ENCODE data around the gene CALN1.

Gene CALN1

DNA sequence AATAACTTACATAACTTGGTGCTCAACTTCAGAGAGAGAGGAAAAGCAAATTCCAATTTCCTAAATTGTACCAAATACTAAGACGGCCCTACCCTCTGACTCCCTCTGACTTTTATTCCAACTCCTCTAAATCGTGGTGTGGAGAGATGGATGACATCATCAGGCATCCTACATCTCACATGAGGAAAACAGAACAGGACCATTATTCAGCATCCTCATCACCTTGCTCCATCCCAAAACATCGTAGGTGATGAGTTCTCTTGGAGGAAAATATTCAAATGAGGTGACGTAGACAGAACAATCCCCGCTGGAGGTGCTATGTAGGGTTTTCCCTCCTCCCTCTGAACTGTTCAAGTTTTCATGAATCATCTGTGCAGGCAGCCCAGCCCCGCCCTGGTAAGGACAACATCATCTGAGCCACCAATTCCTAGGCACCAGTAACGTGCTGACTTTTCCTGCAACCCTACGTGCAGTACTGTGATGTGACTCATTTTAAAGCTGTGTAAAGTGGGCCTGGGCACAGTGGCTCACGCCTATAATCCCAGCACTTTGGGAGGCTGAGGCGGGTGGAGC, 167.2 kb downstream of the CALN1 start:
- TF ChIP-seq, protein P1, sequence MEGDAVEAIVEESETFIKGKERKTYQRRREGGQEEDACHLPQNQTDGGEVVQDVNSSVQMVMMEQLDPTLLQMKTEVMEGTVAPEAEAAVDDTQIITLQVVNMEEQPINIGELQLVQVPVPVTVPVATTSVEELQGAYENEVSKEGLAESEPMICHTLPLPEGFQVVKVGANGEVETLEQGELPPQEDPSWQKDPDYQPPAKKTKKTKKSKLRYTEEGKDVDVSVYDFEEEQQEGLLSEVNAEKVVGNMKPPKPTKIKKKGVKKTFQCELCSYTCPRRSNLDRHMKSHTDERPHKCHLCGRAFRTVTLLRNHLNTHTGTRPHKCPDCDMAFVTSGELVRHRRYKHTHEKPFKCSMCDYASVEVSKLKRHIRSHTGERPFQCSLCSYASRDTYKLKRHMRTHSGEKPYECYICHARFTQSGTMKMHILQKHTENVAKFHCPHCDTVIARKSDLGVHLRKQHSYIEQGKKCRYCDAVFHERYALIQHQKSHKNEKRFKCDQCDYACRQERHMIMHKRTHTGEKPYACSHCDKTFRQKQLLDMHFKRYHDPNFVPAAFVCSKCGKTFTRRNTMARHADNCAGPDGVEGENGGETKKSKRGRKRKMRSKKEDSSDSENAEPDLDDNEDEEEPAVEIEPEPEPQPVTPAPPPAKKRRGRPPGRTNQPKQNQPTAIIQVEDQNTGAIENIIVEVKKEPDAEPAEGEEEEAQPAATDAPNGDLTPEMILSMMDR (IDR thresholded peaks at IDR 0.05; ENCODE audit: low read depth, low read length, missing control alignments): no peak
- DNase-seq (ENCODE audit: low read depth): no peak
- H3K4me3 ChIP-seq (ENCODE audit: low read depth, low read length): no peak overlapping the region

DNA sequence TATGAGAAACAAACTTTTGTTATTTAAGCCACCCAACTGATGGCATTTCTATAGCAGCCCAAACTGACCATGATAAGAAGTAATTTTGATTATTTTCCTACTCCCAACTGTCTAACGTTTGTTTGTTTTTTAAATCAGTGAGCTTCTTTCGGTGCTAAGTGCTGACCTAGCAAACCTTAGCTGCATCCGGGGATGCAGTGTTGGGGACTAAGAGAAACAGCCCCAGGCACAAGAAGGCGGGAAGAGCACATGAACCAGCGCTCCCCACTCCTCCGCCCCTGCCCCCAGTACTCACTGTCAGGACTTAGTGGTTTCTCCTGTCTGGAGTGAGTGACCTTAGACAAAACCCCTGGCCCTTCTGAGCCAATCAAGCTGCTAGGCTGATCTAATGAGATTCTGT, 168.8 kb downstream of the CALN1 start:
- DNase-seq (ENCODE audit: low read depth): no peak
- TF ChIP-seq, protein P1 (IDR thresholded peaks at IDR 0.05; ENCODE audit: low read depth, low read length, missing control alignments): no peak
- H3K4me3 ChIP-seq (ENCODE audit: low read depth, low read length): no peak overlapping the region

DNA sequence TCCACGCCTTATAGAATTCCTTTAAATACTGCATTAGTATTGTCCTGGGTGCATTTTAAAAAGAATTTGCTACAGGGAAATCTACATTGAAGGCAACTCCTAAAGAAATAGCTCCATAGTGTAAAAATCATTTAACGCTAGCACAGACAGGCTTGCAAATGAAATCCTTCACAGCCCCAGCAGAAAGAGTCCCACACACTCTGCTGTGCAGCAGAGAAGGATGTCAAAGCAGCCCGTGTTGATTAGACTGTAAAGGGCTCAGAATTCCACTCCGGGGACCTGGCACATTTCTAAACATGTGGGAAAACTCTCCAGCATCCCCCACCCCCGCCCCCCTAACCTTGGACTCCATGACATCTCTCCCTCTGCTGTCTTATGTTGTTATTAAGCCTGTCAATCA, 176.8 kb downstream of the CALN1 start:
- TF ChIP-seq, protein P1 (IDR thresholded peaks at IDR 0.05; ENCODE audit: low read depth, low read length, missing control alignments): no peak
- no peak overlapping the region for H3K4me3 ChIP-seq (ENCODE audit: low read depth, low read length)

DNA sequence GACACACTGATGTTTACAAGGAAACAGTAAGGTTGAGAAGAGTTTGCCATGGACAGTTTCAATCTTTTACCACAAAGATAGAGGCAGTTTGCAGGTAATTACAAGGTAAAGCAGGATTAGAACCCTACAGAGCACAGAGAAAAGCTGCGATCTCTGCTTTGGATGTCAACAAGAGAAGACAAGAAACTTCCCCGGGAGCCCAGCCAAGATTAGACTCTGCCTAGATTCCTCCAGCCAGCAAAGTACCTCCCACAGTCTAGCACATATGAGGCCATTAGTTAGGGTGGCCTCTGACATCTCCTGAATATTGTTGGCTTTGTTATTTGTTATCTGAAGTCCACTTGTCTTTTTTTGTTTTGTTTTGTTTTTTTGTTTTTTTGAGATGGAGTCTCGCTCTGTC, 178.1 kb downstream of the CALN1 start:
- DNase-seq (ENCODE audit: low read depth): no peak
- no peak overlapping the region for H3K4me3 ChIP-seq (ENCODE audit: low read depth, low read length)
- TF ChIP-seq, protein P1 (IDR thresholded peaks at IDR 0.05; ENCODE audit: low read depth, low read length, missing control alignments): no peak

More for the DNA sequence above, 176.8 kb downstream of the CALN1 start:
- no peak for DNase-seq (ENCODE audit: low read depth)

DNA sequence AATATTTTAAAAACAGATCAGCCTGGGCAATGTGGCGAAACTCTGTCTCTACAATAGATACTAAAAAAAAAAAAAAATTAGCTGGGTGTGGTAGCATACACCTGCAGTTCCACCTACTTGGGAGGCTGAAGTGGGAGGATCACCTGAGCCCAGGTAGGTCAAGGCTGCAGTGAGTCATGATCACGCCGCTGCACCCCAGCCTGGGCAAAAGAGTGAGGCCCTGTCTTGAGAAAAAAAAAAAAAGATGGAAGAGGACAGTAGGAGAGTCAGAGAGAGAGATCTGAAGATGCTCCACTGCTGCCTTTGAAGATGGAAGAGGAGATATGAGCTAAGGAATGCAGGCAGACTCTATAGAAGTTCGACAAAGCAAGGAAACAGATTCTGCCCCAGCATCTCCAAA, 181.9 kb downstream of the CALN1 start:
- DNase-seq (ENCODE audit: low read depth): no peak
- TF ChIP-seq, protein P1 (IDR thresholded peaks at IDR 0.05; ENCODE audit: low read depth, low read length, missing control alignments): no peak
- no peak overlapping the region for H3K4me3 ChIP-seq (ENCODE audit: low read depth, low read length)

DNA sequence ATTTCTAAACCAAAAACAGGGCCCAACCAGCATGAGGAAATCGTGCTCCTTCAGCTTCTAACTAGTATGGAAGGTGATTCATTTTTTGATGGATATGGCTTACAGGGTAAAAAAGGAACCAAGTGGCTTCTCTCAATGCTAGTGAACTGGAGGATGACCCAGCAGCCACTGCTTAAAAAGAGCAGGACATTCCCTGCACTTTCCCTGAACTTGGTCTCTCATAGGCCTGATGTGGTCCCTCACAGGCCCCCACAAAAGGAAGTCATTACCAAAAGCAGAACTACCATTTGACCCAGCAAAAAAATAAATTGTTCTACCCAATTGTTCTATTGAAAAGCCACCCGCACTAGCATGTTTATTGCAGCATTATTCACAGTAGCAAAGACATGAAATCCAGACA, 188.8 kb downstream of the CALN1 start:
- TF ChIP-seq, protein P1 (IDR thresholded peaks at IDR 0.05; ENCODE audit: low read depth, low read length, missing control alignments): no peak
- no peak for DNase-seq (ENCODE audit: low read depth)
- no peak overlapping the region for H3K4me3 ChIP-seq (ENCODE audit: low read depth, low read length)

DNA sequence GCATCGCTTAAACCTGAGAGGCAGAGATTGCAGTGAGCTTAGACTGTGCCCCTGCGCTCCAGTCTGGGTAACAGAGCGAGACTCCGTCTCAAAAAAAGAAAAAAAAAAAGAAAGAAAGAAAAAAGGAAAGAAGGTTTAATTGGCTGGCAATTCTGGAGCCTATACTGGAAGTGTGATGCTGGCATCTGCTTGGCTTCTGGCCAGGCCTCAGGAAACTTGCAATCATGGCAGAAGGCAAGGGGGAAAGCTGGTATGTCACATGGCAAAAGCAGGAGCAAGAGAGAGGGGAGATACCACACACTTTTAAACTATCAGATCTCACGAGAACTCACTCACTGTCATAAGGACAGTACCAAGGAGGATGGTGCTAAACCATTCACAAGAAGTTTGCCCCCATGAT, 190.0 kb downstream of the CALN1 start:
- H3K4me3 ChIP-seq (ENCODE audit: low read depth, low read length): no peak overlapping the region
- no peak for DNase-seq (ENCODE audit: low read depth)
- TF ChIP-seq, protein P1 (IDR thresholded peaks at IDR 0.05; ENCODE audit: low read depth, low read length, missing control alignments): no peak
